Measurements from ENCODE around the gene TNRC6C. TPM values are rescaled to one million over a fixed set of nuclear protein-coding genes. Genes with fewer than 3 reads are reported as not detected.

Gene TNRC6C
- total and polyA plus RNA-seq, 2 experiments from 2014 or later, result 10.1 to 16.6 TPM

DNA sequence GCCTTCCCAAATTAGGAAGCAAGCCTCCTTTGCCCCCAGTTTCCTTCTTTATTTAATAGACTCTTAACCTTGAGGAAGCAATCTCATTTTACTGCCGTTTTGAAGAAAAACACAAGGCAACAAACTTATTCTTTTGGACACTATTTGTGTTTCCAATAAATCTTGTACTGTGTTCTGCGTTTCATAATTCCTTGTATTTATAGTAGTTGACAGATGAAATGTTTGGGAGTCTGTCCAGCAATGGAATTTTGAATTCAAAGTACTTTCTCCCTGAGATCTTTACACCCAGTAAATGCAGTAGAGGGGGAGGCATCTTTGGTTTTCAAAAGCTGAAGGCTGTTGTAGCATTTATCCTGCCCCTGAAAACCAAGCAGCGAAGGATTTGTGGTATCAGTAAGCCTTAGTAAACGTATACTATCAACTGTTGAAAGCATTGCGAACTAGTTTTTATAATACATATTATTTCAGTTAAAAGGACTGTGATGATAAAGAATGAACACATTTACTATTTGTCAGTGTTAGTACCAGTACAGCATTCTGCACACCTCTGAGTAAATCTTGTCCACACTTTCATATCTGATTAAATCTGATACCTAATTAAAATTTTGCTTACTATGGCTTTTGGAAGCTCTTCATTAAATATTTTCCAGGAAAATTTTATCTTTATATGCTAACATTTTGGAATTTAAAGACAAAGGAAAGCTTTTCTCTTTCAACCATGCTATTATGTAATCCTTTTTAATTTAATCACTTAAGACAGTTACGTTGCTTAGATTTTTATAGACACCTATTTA, 83.1 kb downstream of the TNRC6C start:
- Mint-ChIP-seq H3K27me3 (ENCODE audit: insufficient read depth, low read depth, poor library complexity) (peaks cover 7% of the 10 kb centered on the region), H3K9me3 (no peaks in the 10 kb centered on the region), H3K4me1 (peaks cover 10% of the 10 kb centered on the region; the same call in 2 of the 3 replicates), H3K36me3 (ENCODE audit: low read depth) (peaks cover 36% of the 10 kb centered on the region), H3K27ac (no peak overlapping the region), H3K4me3 (no peak overlapping the region)
- Histone ChIP-seq H3K36me3 (ENCODE audit: insufficient read depth) (no peaks in the 10 kb centered on the region), H3K4me3 (no peak overlapping the region), H4K20me1 (replicated peaks; ENCODE audit: insufficient read depth) (0 out of 2 replicates have a peak, but pooled peaks cover 11% of the 10 kb centered on the region), H3K79me2 (replicated peaks; ENCODE audit: insufficient read depth) (no peaks in the 10 kb centered on the region; the same call in 1 of the 2 replicates), H3F3A (replicated peaks; ENCODE audit: low read depth) (no peaks in the 10 kb centered on the region), H3K4me1 (ENCODE audit: insufficient read depth) (no peaks in the 10 kb centered on the region), H3K9me2 (ENCODE audit: insufficient read depth) (no peaks in the 10 kb centered on the region), H2AFZ (no peak overlapping the region), H3K27me3 (ENCODE audit: insufficient read depth) (no peaks in the 10 kb centered on the region), H3K27ac (ENCODE audit: low read depth) (no peak overlapping the region; the same call in 1 of the 2 replicates), H3K4me2 (no peak overlapping the region)
- TF ChIP-seq EZH2 (IDR thresholded peaks at IDR 0.05; ENCODE audit: low read depth, unreplicated experiment), result no peak
- DNase-seq (ENCODE audit: low spot score) (no peak), ATAC-seq (no peak)

GRCh38 chr17:78042542-78042941, 84.0 kb downstream of the TNRC6C start:
- 0 out of 2 replicates have a peak, but pooled peaks cover 15% of the 10 kb centered on the region for H4K20me1 ChIP-seq (replicated peaks; ENCODE audit: insufficient read depth)
- no peak overlapping the region for H3K4me3 ChIP-seq
- TF ChIP-seq STAT1 (IDR thresholded peaks at IDR 0.05; ENCODE audit: unreplicated experiment) (no peak), JUNB (IDR thresholded peaks at IDR 0.05; ENCODE audit: unreplicated experiment) (no peak), ZNF114 (CRISPR knock-in tag; IDR thresholded peaks at IDR 0.05) (no peak), EZH2 (IDR thresholded peaks at IDR 0.05; ENCODE audit: low read depth, unreplicated experiment) (no peak), ZNF462 (CRISPR knock-in tag; IDR thresholded peaks at IDR 0.05) (no peak), EZH2phosphoT487 (IDR thresholded peaks at IDR 0.05; ENCODE audit: unreplicated experiment) (no peak), POLR2AphosphoS5 (IDR thresholded peaks at IDR 0.05; ENCODE audit: low read depth) (no peak), NANOG (IDR thresholded peaks at IDR 0.05; ENCODE audit: borderline replicate concordance) (no peak), CREB1 (CRISPR knock-in tag; IDR thresholded peaks at IDR 0.05; ENCODE audit: low read depth) (no peak), ZNF331 (CRISPR knock-in tag; IDR thresholded peaks at IDR 0.05; ENCODE audit: low read depth) (no peak)
- TF ChIP-seq, protein P1, sequence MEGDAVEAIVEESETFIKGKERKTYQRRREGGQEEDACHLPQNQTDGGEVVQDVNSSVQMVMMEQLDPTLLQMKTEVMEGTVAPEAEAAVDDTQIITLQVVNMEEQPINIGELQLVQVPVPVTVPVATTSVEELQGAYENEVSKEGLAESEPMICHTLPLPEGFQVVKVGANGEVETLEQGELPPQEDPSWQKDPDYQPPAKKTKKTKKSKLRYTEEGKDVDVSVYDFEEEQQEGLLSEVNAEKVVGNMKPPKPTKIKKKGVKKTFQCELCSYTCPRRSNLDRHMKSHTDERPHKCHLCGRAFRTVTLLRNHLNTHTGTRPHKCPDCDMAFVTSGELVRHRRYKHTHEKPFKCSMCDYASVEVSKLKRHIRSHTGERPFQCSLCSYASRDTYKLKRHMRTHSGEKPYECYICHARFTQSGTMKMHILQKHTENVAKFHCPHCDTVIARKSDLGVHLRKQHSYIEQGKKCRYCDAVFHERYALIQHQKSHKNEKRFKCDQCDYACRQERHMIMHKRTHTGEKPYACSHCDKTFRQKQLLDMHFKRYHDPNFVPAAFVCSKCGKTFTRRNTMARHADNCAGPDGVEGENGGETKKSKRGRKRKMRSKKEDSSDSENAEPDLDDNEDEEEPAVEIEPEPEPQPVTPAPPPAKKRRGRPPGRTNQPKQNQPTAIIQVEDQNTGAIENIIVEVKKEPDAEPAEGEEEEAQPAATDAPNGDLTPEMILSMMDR (conservative IDR thresholded peaks at IDR 0.05; ENCODE audit: low read depth in 2 of 2), result no peak
- TF ChIP-seq, protein P2, sequence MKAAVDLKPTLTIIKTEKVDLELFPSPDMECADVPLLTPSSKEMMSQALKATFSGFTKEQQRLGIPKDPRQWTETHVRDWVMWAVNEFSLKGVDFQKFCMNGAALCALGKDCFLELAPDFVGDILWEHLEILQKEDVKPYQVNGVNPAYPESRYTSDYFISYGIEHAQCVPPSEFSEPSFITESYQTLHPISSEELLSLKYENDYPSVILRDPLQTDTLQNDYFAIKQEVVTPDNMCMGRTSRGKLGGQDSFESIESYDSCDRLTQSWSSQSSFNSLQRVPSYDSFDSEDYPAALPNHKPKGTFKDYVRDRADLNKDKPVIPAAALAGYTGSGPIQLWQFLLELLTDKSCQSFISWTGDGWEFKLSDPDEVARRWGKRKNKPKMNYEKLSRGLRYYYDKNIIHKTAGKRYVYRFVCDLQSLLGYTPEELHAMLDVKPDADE (IDR thresholded peaks at IDR 0.05), result no peak
- no peaks in the 10 kb centered on the region for H3K79me2 ChIP-seq (replicated peaks; ENCODE audit: insufficient read depth)
- no peaks in the 10 kb centered on the region for H3K4me1 ChIP-seq (ENCODE audit: insufficient read depth)
- Mint-ChIP-seq H3K27me3 (ENCODE audit: insufficient read depth, low read depth, poor library complexity) (peaks cover 7% of the 10 kb centered on the region), H3K36me3 (ENCODE audit: low read depth) (peaks cover 30% of the 10 kb centered on the region), H3K27ac (no peak overlapping the region), H3K4me1 (peaks cover 11% of the 10 kb centered on the region; the same call in 2 of the 3 replicates), H3K4me3 (no peak overlapping the region), H3K9me3 (no peaks in the 10 kb centered on the region)
- DNase-seq (ENCODE audit: low spot score), result no peak
- H2AFZ ChIP-seq, result no peak overlapping the region
- no peaks in the 10 kb centered on the region for H3K27me3 ChIP-seq (ENCODE audit: insufficient read depth)
- ATAC-seq, result no peak
- no peak overlapping the region for H3K27ac ChIP-seq (ENCODE audit: low read depth)
- H3F3A ChIP-seq (replicated peaks; ENCODE audit: low read depth), result no peaks in the 10 kb centered on the region
- H3K4me2 ChIP-seq, result no peak overlapping the region
- no peaks in the 10 kb centered on the region for H3K9me2 ChIP-seq (ENCODE audit: insufficient read depth)
- H3K36me3 ChIP-seq (ENCODE audit: insufficient read depth), result no peaks in the 10 kb centered on the region

Data from GM23338 (cell line).